Immature natural killer cell (primary cell): ENCODE measurements around the gene CD4. TPM values are rescaled to one million over a fixed set of nuclear protein-coding genes. Genes with fewer than 3 reads are reported as not detected.
A peak's percentile ranks its signal among the peaks of the same experiment; 100 is the strongest.

Experiments
- DNase-seq, 3 donors: peaks; one replicate each; pipeline ENCODE4 v3.0.0; 2022; ENCODE audit warnings: mixed read lengths in 1 of 3
- H3K27ac Mint-ChIP-seq, 6 donors: one replicate each; pipeline ENCODE4 v1.8.0; 2020; ENCODE audit warnings: mixed read lengths in 6 of 6, mild to moderate bottlenecking in 5 of 6, inconsistent platforms in 4 of 6, moderate library complexity in 3 of 6
- H3K27me3 Mint-ChIP-seq, 3 donors: one replicate each; pipeline ENCODE4 v1.8.0; 2020 to 2021; ENCODE audit warnings: low read depth in 3 of 3, mild to moderate bottlenecking in 3 of 3, mixed read lengths in 3 of 3, moderate library complexity in 3 of 3, inconsistent platforms in 1 of 3
- H3K36me3 Mint-ChIP-seq, 3 donors: one replicate each; pipeline ENCODE4 v1.8.0; 2020; ENCODE audit warnings: mixed read lengths in 3 of 3, inconsistent platforms in 2 of 3, mild to moderate bottlenecking in 2 of 3
- H3K4me1 Mint-ChIP-seq, 2 donors: one replicate each; pipeline ENCODE4 v1.8.0; 2020; ENCODE audit warnings: inconsistent platforms in 2 of 2, mild to moderate bottlenecking in 2 of 2, mixed read lengths in 2 of 2, moderate library complexity in 1 of 2
- H3K4me3 Mint-ChIP-seq, 5 donors: one replicate each; pipeline ENCODE4 v1.8.0; 2020; ENCODE audit warnings: mild to moderate bottlenecking in 5 of 5, mixed read lengths in 5 of 5, inconsistent platforms in 3 of 5, moderate library complexity in 3 of 5
- H3K9me3 Mint-ChIP-seq, 6 donors: one replicate each; pipeline ENCODE4 v1.8.0; 2020; ENCODE audit warnings: mild to moderate bottlenecking in 6 of 6, mixed read lengths in 6 of 6, inconsistent platforms in 4 of 6, moderate library complexity in 3 of 6
- polyA plus RNA-seq, 3 donors: library from polyadenylated mRNA; unstranded; fragments of 300-500 nt; fragmentation: Illumina TruSeq; gene quantifications; one replicate each; pipeline ENCODE4 v1.2.3, GENCODE V29; 2021

CD4 gene
- polyA plus RNA-seq, 3 donors from 2014 or later: 2.0 to 11.7 (median 6.6) TPM

DNA sequence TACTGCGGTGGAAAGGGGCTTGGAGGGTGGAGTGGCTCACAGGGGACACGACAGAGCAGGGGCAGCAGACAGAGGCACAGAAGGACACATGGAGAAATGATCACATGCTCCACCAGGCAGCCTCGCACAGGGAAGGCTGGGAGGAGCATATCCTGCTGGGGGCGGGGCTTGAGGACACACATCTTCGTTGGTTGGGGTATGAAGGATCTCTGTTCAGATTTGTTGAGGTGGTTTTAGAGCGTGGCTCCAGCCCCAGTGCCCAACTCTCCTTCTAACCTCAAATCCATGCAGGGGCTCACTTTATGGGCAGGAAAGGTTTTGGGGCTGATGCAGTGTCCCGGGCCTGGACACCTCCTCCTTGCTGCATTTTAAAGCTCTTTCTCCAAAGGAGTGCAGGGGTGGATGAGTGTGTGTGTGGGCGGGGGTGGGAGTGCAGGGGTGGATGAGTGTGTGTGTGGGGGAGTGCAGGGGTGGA is 38.1 kb downstream of the CD4 start:
- Mint-ChIP-seq H3K9me3 (peaks cover 0 to 1% (median 0%) of the 10 kb centered on the region in 6 donors), H3K4me3 (peak overlapping the region in 4 of 5 donors; percentile 14 to 54 (median 32)), H3K36me3 (no peaks in the 10 kb centered on the region), H3K27ac (no peak overlapping the region), H3K27me3 (peaks cover 24 to 42% (median 41%) of the 10 kb centered on the region in 3 donors), H3K4me1 (peaks cover 12 to 13% of the 10 kb centered on the region in 2 donors)
- DNase-seq: no peak

DNA sequence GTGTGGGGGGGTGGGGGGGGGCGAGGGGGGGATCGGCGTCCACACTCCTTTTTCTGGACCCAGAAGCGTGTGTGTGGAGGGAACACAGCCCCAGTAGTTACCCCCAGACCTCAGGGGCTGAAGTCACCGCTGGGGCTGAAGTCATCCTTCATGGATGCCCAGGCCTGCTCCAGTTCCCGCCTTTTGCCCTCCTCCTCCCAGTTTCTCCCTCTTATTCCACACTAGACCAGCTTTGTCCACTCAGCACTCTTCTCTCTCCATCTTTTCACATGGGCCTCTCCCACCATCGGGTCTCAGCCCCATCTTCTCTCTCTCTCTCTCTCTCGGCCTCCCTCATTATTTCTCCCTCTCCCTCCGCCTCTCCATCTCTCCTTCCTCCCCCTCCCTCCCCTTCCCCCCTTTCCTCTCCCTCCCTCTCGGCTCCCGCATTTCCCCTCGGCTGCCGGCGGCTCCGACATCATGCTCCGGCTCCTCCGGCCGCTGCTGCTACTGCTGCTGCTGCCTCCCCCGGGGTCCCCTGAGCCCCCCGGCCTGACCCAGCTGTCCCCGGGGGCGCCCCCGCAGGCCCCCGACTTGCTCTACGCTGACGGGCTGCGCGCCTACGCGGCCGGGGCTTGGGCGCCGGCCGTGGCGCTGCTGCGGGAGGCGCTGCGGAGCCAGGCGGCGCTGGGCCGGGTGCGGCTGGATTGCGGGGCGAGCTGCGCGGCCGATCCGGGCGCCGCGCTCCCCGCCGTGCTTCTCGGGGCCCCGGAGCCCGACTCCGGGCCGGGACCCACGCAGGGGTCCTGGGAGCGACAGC is 38.9 kb downstream of the CD4 start, which contains the start of gene P3H3:
P3H3 (plus strand) TSS at position 426 of the 799 bp plus-strand sequence; CDS start at position 460, 34 bp downstream.
- peak in 2 of 3 donors; percentile 6 to 12 for DNase-seq
- Mint-ChIP-seq H3K4me3 (peak within 1 kb of the TSS; percentile 84 to 89 (median 86)), H3K4me1 (peaks cover 12 to 13% of the 10 kb centered on the region in 2 donors), H3K36me3 (no peaks in the 10 kb centered on the region), H3K9me3 (peaks cover 0 to 1% (median 0%) of the 10 kb centered on the region in 6 donors), H3K27ac (peak within 1 kb of the TSS in 3 of 6 donors; percentile 49 to 79 (median 49)), H3K27me3 (peaks cover 21 to 38% (median 37%) of the 10 kb centered on the region in 3 donors)

DNA sequence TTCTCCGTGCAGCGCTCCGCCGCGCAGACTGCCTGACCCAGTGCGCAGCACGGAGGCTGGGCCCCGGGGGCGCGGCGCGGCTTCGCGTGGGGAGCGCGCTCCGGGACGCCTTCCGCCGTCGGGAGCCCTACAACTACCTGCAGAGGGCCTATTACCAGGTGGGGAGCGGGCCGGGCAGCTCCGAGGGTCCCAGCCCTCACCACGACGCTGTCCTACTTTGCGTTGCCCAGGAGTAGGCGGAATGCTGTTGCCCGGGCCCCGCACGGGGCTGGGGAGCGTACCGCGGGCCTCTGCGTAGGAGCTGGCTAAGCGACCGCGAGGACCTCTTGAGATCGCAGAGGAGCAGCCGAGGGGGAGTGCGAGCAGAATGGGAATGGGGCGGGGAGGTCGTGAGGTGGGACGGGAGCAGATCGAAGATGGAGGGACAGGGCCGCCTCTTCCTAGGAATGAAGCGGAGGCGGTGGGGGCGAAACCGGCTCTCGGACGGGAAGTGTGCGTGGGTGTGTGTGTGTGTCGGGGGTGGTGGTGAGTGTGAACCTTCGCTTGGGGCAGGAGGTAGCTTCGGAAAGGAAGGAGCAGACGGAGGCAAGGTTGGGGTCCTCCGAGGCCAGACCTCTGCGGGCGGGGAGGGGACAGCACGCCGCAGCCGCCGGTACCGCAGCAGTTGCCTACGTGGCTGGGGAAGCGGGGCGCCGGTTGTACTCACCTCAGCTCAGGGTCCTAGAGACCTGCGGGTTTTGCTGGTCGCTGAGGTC is 39.6 kb downstream of the CD4 start:
- peak overlapping the region in 3 of 6 donors; percentile 49 to 79 (median 49) for H3K27ac Mint-ChIP-seq
- peaks cover 12 to 13% of the 10 kb centered on the region in 2 donors for H3K4me1 Mint-ChIP-seq
- DNase-seq: peak; percentile 22 to 30 (median 25)
- peaks cover 0 to 1% (median 0%) of the 10 kb centered on the region in 6 donors for H3K9me3 Mint-ChIP-seq
- H3K4me3 Mint-ChIP-seq: peak overlapping the region; percentile 84 to 89 (median 86)
- H3K36me3 Mint-ChIP-seq: no peaks in the 10 kb centered on the region
- peaks cover 20 to 37% (median 32%) of the 10 kb centered on the region in 3 donors for H3K27me3 Mint-ChIP-seq

DNA sequence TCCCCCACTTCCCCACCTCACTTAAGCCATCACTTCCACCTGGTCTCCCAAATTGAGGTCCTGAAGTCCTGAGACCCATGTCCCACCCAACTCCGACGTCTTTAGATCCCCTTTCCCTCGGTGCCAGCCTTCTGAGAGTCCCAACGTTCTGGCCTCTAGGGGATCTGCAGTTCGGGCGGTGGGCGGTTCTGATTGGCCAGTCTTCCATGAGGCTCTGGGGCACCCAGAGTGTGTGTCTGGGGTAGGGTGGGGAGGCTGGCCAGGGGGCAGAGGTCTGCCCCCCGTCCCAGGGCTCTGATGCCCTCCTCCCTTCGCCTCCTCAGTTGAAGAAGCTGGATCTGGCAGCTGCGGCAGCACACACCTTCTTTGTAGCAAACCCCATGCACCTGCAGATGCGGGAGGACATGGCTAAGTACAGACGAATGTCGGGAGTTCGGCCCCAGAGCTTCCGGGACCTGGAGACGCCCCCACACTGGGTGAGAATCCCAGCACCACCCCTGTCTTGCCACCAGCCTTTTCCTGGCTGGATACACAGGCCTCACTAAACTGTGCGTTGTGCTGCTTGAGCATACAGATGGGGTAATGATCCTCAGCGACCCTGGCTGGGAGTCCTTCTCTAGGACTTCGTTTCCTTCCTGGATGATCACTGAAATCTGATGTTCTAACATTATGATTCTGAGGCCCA is 40.4 kb downstream of the CD4 start:
- peaks cover 17 to 34% (median 33%) of the 10 kb centered on the region in 3 donors for H3K27me3 Mint-ChIP-seq
- no peak for DNase-seq
- H3K4me3 Mint-ChIP-seq: peak overlapping the region; percentile 84 to 89 (median 86)
- H3K4me1 Mint-ChIP-seq: peaks cover 12 to 13% of the 10 kb centered on the region in 2 donors
- no peaks in the 10 kb centered on the region for H3K36me3 Mint-ChIP-seq
- no peak overlapping the region for H3K27ac Mint-ChIP-seq
- peaks cover 0 to 1% (median 0%) of the 10 kb centered on the region in 6 donors for H3K9me3 Mint-ChIP-seq

DNA sequence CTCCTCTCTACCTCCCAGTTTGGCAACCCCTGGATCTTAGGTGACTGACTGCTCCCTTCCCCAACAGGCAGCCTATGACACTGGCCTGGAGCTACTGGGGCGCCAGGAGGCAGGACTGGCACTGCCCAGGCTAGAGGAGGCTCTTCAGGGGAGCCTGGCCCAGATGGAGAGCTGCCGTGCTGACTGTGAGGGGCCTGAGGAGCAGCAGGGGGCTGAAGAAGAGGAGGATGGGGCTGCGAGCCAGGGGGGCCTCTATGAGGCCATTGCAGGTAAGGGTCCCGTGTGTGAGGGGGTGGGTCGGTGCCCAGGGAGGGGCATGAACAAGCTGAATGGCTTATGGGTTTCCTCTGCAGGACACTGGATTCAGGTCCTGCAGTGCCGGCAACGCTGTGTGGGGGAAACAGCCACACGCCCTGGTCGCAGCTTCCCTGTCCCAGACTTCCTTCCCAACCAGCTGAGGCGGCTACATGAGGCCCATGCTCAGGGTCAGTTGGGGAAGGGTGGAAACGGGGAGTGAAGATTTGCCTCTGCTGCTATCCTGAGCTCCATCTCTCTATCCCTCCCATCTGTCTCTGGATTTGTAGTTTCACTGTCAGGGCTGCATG is 41.1 kb downstream of the CD4 start:
- H3K4me1 Mint-ChIP-seq: peaks cover 12 to 13% of the 10 kb centered on the region in 2 donors

DNA sequence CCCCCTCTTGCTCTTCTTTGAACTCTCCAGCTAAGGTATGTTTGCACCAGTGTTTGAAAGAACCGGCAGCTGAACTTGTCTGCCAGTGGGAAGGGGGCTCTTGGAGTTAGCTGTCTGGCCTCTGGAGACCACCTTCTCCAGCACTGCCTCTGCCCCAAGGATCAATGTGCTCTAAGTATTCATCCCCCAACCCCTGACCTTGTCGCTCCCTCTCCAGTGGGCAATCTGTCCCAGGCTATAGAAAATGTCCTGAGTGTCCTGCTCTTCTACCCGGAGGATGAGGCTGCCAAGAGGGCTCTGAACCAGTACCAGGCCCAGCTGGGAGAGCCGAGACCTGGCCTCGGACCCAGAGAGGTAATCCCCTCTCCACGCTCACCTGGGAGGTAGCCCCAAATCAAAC is 41.7 kb downstream of the CD4 start:
- H3K27me3 Mint-ChIP-seq: peaks cover 12 to 26% (median 26%) of the 10 kb centered on the region in 3 donors
- peaks cover 0 to 1% (median 0%) of the 10 kb centered on the region in 6 donors for H3K9me3 Mint-ChIP-seq
- H3K4me3 Mint-ChIP-seq: peak overlapping the region; percentile 12 to 69 (median 58)
- H3K4me1 Mint-ChIP-seq: peaks cover 13 to 15% of the 10 kb centered on the region in 2 donors
- no peaks in the 10 kb centered on the region for H3K36me3 Mint-ChIP-seq
- DNase-seq: no peak
- no peak overlapping the region for H3K27ac Mint-ChIP-seq

More for the DNA sequence above, 41.1 kb downstream of the CD4 start:
- Mint-ChIP-seq H3K9me3 (peaks cover 0 to 1% (median 0%) of the 10 kb centered on the region in 6 donors), H3K27me3 (peaks cover 14 to 32% (median 31%) of the 10 kb centered on the region in 3 donors), H3K27ac (no peak overlapping the region), H3K36me3 (no peaks in the 10 kb centered on the region), H3K4me3 (peak overlapping the region; percentile 48 to 69 (median 59))
- no peak for DNase-seq

DNA sequence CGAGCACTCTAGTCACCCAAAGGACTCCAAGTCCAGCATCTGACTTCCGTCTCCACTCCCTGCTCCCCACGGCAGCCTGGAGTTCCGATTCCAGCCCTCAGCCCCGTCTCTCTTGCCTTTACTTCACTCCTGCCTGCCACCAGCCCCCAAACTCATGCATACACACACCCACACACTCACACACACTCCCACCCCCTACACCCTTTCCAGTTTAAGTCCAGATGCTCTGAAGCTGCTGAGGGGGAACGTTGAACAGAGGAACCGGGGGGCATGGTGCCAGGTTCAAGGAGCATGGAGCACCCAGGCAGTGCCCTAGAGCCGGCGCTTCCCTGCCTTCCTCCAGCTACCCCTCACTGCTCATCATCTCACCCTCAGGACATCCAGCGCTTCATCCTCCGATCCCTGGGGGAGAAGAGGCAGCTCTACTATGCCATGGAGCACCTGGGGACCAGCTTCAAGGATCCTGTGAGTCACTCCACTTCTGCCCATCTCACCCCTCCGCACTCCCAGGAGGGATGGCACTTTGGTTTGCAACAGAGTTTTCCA is 42.2 kb downstream of the CD4 start:
- no peaks in the 10 kb centered on the region for H3K36me3 Mint-ChIP-seq
- H3K4me1 Mint-ChIP-seq: peaks cover 13 to 15% of the 10 kb centered on the region in 2 donors
- H3K9me3 Mint-ChIP-seq: peaks cover 0 to 1% (median 0%) of the 10 kb centered on the region in 6 donors
- DNase-seq: no peak
- no peak overlapping the region for H3K27ac Mint-ChIP-seq
- H3K4me3 Mint-ChIP-seq: no peak overlapping the region
- H3K27me3 Mint-ChIP-seq: peaks cover 9 to 24% (median 21%) of the 10 kb centered on the region in 3 donors

DNA sequence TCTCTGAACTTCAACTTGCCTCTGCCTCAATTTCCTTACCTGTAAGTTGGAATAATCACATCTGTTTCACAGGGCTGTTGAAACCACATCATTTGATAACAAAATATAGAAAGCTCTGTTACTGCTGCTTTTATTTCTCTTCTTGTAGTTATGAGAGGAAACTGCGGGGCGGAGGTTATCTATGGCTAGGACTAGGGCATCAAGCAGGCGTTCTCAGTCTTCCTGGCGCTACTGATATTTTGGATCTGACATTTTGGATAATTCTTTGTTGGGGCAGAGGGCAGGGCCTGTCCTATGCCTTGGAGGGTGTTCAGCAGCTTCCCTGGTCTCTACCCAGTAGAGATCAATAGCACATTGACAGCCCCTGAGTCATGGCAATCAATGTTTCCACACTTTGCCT is 42.8 kb downstream of the CD4 start:
- peaks cover 13 to 15% of the 10 kb centered on the region in 2 donors for H3K4me1 Mint-ChIP-seq
- H3K9me3 Mint-ChIP-seq: peaks cover 0 to 1% (median 0%) of the 10 kb centered on the region in 6 donors
- H3K36me3 Mint-ChIP-seq: no peaks in the 10 kb centered on the region
- no peak overlapping the region for H3K27ac Mint-ChIP-seq
- H3K4me3 Mint-ChIP-seq: no peak overlapping the region
- DNase-seq: no peak
- peaks cover 9 to 24% (median 17%) of the 10 kb centered on the region in 3 donors for H3K27me3 Mint-ChIP-seq

DNA sequence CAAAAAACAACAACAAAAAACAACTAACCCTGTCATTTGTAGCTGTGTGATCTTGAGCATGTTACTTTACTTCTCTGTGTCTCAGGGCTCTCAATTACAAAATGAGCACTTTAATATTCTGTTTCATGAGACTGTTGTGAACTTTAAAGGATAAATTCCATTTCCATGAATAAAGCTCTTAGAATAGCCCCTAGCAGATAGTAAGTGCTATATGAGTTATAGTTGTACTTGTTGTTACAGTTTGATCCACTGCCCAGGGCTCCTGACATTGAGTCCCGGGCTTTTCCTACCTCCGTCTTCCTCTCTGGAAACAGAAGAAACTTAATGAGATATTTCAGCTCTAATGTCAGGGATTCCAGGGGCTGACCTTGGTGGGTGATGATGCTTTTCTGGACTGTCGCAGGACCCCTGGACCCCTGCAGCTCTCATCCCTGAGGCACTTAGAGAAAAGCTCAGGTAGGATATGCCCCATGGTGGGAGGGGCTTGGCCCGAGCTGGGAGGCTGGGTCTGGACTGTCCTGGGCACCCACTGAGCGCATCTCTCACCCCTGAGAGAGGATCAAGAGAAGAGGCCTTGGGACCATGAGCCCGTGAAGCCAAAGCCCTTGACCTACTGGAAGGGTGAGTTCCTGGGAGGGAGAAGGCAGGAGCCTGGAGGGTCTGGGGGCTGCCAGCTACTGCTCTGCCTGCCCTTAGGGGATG is 44.0 kb downstream of the CD4 start:
- Mint-ChIP-seq H3K4me3 (no peak overlapping the region), H3K36me3 (no peaks in the 10 kb centered on the region), H3K9me3 (no peaks in the 10 kb centered on the region), H3K27ac (no peak overlapping the region), H3K27me3 (peaks cover 9 to 17% (median 14%) of the 10 kb centered on the region in 3 donors), H3K4me1 (peaks cover 7 to 9% of the 10 kb centered on the region in 2 donors)
- no peak for DNase-seq

DNA sequence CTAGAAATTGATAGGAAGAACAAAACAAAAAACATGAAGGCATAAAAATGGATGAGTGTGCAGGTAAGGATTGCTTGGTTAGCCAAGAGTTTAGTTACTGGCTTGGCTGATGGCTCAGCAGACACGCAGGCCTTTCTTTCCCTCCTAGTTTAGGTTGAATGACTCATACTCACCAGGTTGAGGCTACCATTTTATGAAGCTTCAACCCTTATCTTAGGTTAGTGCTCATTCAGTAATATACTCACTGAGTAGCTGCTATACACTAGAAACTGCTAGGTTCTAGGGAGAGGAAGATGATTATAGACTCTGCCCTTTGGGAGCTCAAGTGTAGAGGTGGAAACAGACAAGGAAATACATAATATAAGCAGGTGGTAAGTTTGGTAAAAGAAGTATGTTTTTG is 44.9 kb downstream of the CD4 start:
- no peak for DNase-seq
- Mint-ChIP-seq H3K4me1 (peaks cover 2 to 5% of the 10 kb centered on the region in 2 donors), H3K27me3 (peaks cover 7 to 17% (median 9%) of the 10 kb centered on the region in 3 donors), H3K4me3 (no peak overlapping the region), H3K36me3 (no peaks in the 10 kb centered on the region), H3K27ac (no peak overlapping the region), H3K9me3 (no peaks in the 10 kb centered on the region)

DNA sequence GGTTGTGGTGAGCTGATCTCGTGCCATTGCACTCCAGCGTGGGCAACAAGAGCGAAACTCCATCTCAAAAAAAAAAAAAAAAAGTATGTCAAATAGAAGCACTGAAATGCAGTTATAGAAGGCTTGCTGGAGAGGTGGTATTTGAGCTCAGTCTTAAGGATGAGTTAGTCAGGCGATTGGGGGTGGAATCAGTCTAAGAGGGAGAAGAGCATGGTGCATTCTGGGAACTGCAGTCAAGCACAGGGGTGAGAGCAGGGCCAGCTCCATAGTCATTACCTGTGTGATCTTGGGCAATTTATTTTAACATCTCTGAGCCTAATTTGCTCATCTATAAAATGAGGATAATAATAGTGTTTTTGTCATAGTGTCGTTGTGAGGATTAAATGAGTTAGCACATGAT is 45.5 kb downstream of the CD4 start:
- Mint-ChIP-seq H3K9me3 (no peaks in the 10 kb centered on the region), H3K27me3 (peaks cover 4 to 17% (median 7%) of the 10 kb centered on the region in 3 donors), H3K4me1 (peaks cover 0 to 2% of the 10 kb centered on the region in 2 donors), H3K4me3 (no peak overlapping the region), H3K27ac (no peak overlapping the region), H3K36me3 (no peaks in the 10 kb centered on the region)
- DNase-seq: no peak

DNA sequence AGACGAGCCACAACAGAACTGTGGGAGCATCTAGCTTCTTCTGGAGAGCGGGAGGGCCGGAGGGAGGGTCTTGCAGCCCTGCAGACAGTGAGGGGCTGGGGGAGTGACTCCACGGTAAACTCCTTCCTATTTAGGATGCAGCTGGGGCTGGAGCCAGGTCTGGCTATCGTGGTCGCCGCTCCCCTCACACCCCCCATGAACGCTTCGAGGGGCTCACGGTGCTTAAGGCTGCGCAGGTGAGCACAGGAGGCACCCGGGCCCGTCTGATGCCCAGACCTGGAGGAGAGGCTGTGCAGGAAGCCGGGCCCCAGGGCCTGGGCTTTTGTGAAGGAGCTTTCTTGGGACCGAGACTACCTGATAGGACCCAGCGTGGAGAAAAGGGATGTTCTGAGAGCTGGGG is 47.5 kb downstream of the CD4 start:
- Mint-ChIP-seq H3K4me1 (peaks cover 0 to 2% of the 10 kb centered on the region in 2 donors), H3K27ac (no peak overlapping the region), H3K4me3 (peak overlapping the region in 1 of 5 donors; percentile 12), H3K27me3 (peaks cover 0 to 5% (median 5%) of the 10 kb centered on the region in 3 donors), H3K36me3 (no peaks in the 10 kb centered on the region), H3K9me3 (no peaks in the 10 kb centered on the region)
- no peak for DNase-seq
